KOPT-K1 (cell line): ENCODE measurements around the gene BRSK2.

Experiments
- H3K27ac ChIP-seq: fragments of 200-600 bp; sonication (generic); 2 replicates; pipeline ENCODE4 v1.5.1; 2016; ENCODE audit warnings: antibody characterized with exemption, mild to moderate bottlenecking, low read depth, low read length; ENCODE audit not compliant: poor library complexity, severe bottlenecking
- H3K36me3 ChIP-seq: fragments of 200-600 bp; sonication (generic); 2 replicates; pipeline ENCODE4 v1.5.1; 2017; ENCODE audit warnings: antibody characterized with exemption, mild to moderate bottlenecking, low read length, moderate library complexity; ENCODE audit not compliant: insufficient read depth
- H3K9me3 ChIP-seq: fragments of 200-600 bp; sonication (generic); 2 replicates; pipeline ENCODE4 v1.5.1; 2017; ENCODE audit warnings: antibody characterized with exemption, low read length, mild to moderate bottlenecking; ENCODE audit not compliant: insufficient read depth, poor library complexity, severe bottlenecking

The BRSK2 gene

GRCh38 chr11:1469911-1470680 is 80.4 kb downstream of the BRSK2 start:
- H3K36me3 ChIP-seq, result no peaks in the 10 kb centered on the region; the same call in 1 of the 2 replicates
- H3K27ac ChIP-seq, result no peak overlapping the region
- H3K9me3 ChIP-seq, result no peaks in the 10 kb centered on the region

- H3K36me3 ChIP-seq, result no peaks in the 10 kb centered on the region; the same call in 1 of the 2 replicates
- H3K27ac ChIP-seq, result no peak overlapping the region
- no peaks in the 10 kb centered on the region for H3K9me3 ChIP-seq
Measured at GRCh38 chr11:1470681-1471611, 81.2 kb downstream of the BRSK2 start.

GRCh38 chr11:1471736-1472135 is 82.0 kb downstream of the BRSK2 start:
- peaks cover 4% of the 10 kb centered on the region; the same call in 1 of the 2 replicates for H3K36me3 ChIP-seq
- no peak overlapping the region for H3K27ac ChIP-seq

GRCh38 chr11:1472180-1473005 is 82.7 kb downstream of the BRSK2 start:
- no peaks in the 10 kb centered on the region for H3K9me3 ChIP-seq
- H3K36me3 ChIP-seq, result peaks cover 9% of the 10 kb centered on the region; the same call in 1 of the 2 replicates
- no peak overlapping the region for H3K27ac ChIP-seq

More at GRCh38 chr11:1471736-1472135, 82.0 kb downstream of the BRSK2 start:
- H3K9me3 ChIP-seq, result no peaks in the 10 kb centered on the region

GRCh38 chr11:1473011-1473628 is 83.4 kb downstream of the BRSK2 start:
- H3K9me3 ChIP-seq, result no peaks in the 10 kb centered on the region
- H3K36me3 ChIP-seq, result peaks cover 13% of the 10 kb centered on the region; the same call in 1 of the 2 replicates
- H3K27ac ChIP-seq, result no peak overlapping the region

- peaks cover 13% of the 10 kb centered on the region; the same call in 1 of the 2 replicates for H3K36me3 ChIP-seq
- H3K9me3 ChIP-seq, result no peaks in the 10 kb centered on the region
- no peak overlapping the region for H3K27ac ChIP-seq
Measured at GRCh38 chr11:1473786-1474185, 84.1 kb downstream of the BRSK2 start.

- H3K9me3 ChIP-seq, result no peaks in the 10 kb centered on the region
- H3K27ac ChIP-seq, result no peak overlapping the region
- H3K36me3 ChIP-seq, result peaks cover 25% of the 10 kb centered on the region; the same call in 1 of the 2 replicates
Measured at GRCh38 chr11:1475841-1476240, 86.1 kb downstream of the BRSK2 start.

GRCh38 chr11:1476940-1477736 is 87.4 kb downstream of the BRSK2 start:
- Histone ChIP-seq H3K36me3 (peaks cover 25% of the 10 kb centered on the region; the same call in 1 of the 2 replicates), H3K9me3 (no peaks in the 10 kb centered on the region), H3K27ac (no peak overlapping the region)

- Histone ChIP-seq H3K36me3 (peaks cover 25% of the 10 kb centered on the region; the same call in 1 of the 2 replicates), H3K27ac (no peak overlapping the region), H3K9me3 (no peaks in the 10 kb centered on the region)
Measured at GRCh38 chr11:1478011-1478410, 88.3 kb downstream of the BRSK2 start.

- Histone ChIP-seq H3K36me3 (peaks cover 25% of the 10 kb centered on the region; the same call in 1 of the 2 replicates), H3K27ac (no peak overlapping the region), H3K9me3 (no peaks in the 10 kb centered on the region)
Measured at GRCh38 chr11:1478544-1478943, 88.8 kb downstream of the BRSK2 start.

- Histone ChIP-seq H3K27ac (no peak overlapping the region), H3K36me3 (peaks cover 25% of the 10 kb centered on the region; the same call in 1 of the 2 replicates), H3K9me3 (no peaks in the 10 kb centered on the region)
Measured at GRCh38 chr11:1479006-1479677, 89.4 kb downstream of the BRSK2 start.

GRCh38 chr11:1479678-1480118 is 90.0 kb downstream of the BRSK2 start:
- H3K27ac ChIP-seq, result no peak overlapping the region
- no peaks in the 10 kb centered on the region for H3K9me3 ChIP-seq
- peaks cover 25% of the 10 kb centered on the region; the same call in 1 of the 2 replicates for H3K36me3 ChIP-seq

- Histone ChIP-seq H3K36me3 (peaks cover 25% of the 10 kb centered on the region; the same call in 1 of the 2 replicates), H3K9me3 (no peaks in the 10 kb centered on the region), H3K27ac (no peak overlapping the region)
Measured at GRCh38 chr11:1480191-1480554, 90.4 kb downstream of the BRSK2 start.
